PC-9 (cell line): ENCODE measurements around the gene RBM15.

Source experiments
- EZH2 ChIP-seq: fragments of 200-600 bp; sonication (generic); IDR thresholded peaks from 2 replicates; pipeline ENCODE4 v1.8.0; 2017; ENCODE audit warnings: antibody characterized with exemption, low read depth
- TF ChIP-seq, protein P1 (sequence below): fragments of 200-600 bp; sonication (generic); conservative IDR thresholded peaks from 2 replicates; pipeline ENCODE4 v1.6.1; 2017; ENCODE audit warnings: mixed run types, antibody characterized with exemption, mild to moderate bottlenecking, moderate library complexity

DNA sequence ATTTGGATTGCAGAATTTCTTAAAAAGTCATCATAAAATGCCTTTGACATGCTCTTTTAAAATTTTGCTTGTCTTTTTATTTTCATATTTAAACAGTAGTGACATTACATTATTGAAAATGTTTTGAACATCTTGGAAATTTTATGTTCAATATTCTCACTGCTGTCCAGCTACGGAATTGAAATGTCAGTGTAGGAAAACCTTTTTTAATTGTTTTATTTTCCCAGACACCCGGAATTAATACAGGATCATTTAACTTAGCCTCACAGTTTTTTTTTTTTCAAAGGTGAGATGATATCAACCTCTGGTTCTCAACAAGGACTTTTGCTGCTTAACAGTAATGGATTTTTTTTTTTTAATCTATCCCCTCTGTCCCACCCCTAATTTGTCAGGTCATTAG, 4.1 kb downstream of the RBM15 start:
- TF ChIP-seq, protein P1, sequence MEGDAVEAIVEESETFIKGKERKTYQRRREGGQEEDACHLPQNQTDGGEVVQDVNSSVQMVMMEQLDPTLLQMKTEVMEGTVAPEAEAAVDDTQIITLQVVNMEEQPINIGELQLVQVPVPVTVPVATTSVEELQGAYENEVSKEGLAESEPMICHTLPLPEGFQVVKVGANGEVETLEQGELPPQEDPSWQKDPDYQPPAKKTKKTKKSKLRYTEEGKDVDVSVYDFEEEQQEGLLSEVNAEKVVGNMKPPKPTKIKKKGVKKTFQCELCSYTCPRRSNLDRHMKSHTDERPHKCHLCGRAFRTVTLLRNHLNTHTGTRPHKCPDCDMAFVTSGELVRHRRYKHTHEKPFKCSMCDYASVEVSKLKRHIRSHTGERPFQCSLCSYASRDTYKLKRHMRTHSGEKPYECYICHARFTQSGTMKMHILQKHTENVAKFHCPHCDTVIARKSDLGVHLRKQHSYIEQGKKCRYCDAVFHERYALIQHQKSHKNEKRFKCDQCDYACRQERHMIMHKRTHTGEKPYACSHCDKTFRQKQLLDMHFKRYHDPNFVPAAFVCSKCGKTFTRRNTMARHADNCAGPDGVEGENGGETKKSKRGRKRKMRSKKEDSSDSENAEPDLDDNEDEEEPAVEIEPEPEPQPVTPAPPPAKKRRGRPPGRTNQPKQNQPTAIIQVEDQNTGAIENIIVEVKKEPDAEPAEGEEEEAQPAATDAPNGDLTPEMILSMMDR = no peak
- no peak for TF ChIP-seq EZH2
